Activated CD4-positive, alpha-beta T cell treated with anti-CD3 and anti-CD28 coated beads, Interleukin-2, amount 50 U/mL, for 48 hours (primary cell): ENCODE measurements around the gene VN1R5.
"Not testable (repeated sequence)": the region's sequence is repeated elsewhere in the genome, so short reads cannot be mapped to it uniquely, and the experiment has no call there.

Source experiments
- DNase-seq, 2 experiments: peaks; one replicate each; pipeline ENCODE4 v3.0.0-alpha.2; 2020

The VN1R5 gene

GRCh38 chr1:247255772-247256171, at the start of gene VN1R5:
TSS of gene VN1R5 (plus strand) at chr1:247256072.
- DNase-seq: not testable (repeated sequence)

GRCh38 chr1:247209396-247209795, 46.5 kb upstream of the VN1R5 start:
- DNase-seq: no peak

- DNase-seq: no peak
Observed at GRCh38 chr1:247210062-247210375, 45.9 kb upstream of the VN1R5 start.

- peak; percentile 97 to 98 for DNase-seq
Observed at GRCh38 chr1:247210376-247211117, 45.3 kb upstream of the VN1R5 start.

- no peak for DNase-seq
Observed at GRCh38 chr1:247211339-247211738, 44.5 kb upstream of the VN1R5 start.

GRCh38 chr1:247212012-247212411, 43.9 kb upstream of the VN1R5 start:
- no peak for DNase-seq

- no peak for DNase-seq
Observed at GRCh38 chr1:247212627-247213617, 43.0 kb upstream of the VN1R5 start.

- DNase-seq: no peak
Observed at GRCh38 chr1:247216261-247216660, 39.6 kb upstream of the VN1R5 start.

- no peak for DNase-seq
Observed at GRCh38 chr1:247218121-247218651, 37.7 kb upstream of the VN1R5 start.

- DNase-seq: not testable (repeated sequence)
Observed at GRCh38 chr1:247220280-247220679, 35.6 kb upstream of the VN1R5 start.

- DNase-seq: no peak
Observed at GRCh38 chr1:247222840-247223239, 33.0 kb upstream of the VN1R5 start.

GRCh38 chr1:247224822-247225221, 31.1 kb upstream of the VN1R5 start:
- DNase-seq: no peak

- no peak for DNase-seq
Observed at GRCh38 chr1:247228133-247228532, 27.7 kb upstream of the VN1R5 start.

GRCh38 chr1:247241691-247242090, 14.2 kb upstream of the VN1R5 start:
- no peak for DNase-seq

- no peak for DNase-seq
Observed at GRCh38 chr1:247243524-247244137, 12.2 kb upstream of the VN1R5 start.

GRCh38 chr1:247246325-247247115, 9.4 kb upstream of the VN1R5 start:
- no peak for DNase-seq

GRCh38 chr1:247247568-247247967, 8.3 kb upstream of the VN1R5 start:
- no peak for DNase-seq

- DNase-seq: no peak
Observed at GRCh38 chr1:247266053-247266452, 10.2 kb downstream of the VN1R5 start.

GRCh38 chr1:247268390-247269045, 12.6 kb downstream of the VN1R5 start:
- no peak for DNase-seq

GRCh38 chr1:247269133-247269532, 13.3 kb downstream of the VN1R5 start:
- DNase-seq: no peak

- no peak for DNase-seq
Observed at GRCh38 chr1:247270003-247270402, 14.1 kb downstream of the VN1R5 start.

- DNase-seq: no peak
Observed at GRCh38 chr1:247273013-247273412, 17.1 kb downstream of the VN1R5 start.
